ENCODE measurements around the gene TMEM143.
A peak's percentile ranks its signal among the peaks of the same experiment; 100 is the strongest.
"Not testable (repeated sequence)": the region's sequence is repeated elsewhere in the genome, so short reads cannot be mapped to it uniquely, and the experiment has no call there.

TMEM143 gene

GRCh38 chr19:48391100-48392005 lies 27.6 kb upstream of the TMEM143 start, which contains the start of gene KDELR1:
KDELR1 (minus strand) TSS chr19:48391551; CDS start chr19:48391358, 193 bp downstream.
- DNase-seq (ENCODE audit: low read depth in 2 of 2, low spot score in 1 of 2) = peak; percentile 43 to 47

GRCh38 chr19:48390188-48391099 lies 26.7 kb upstream of the TMEM143 start:
- peak in 1 of 2 donors; percentile 36 for DNase-seq (ENCODE audit: low read depth in 2 of 2, low spot score in 1 of 2)

- DNase-seq (ENCODE audit: low read depth in 2 of 2, low spot score in 1 of 2) = no peak
These were observed 23.2 kb upstream of the TMEM143 start for GRCh38 chr19:48386981-48387380.

GRCh38 chr19:48385461-48386087 lies 21.8 kb upstream of the TMEM143 start:
- DNase-seq (ENCODE audit: low read depth in 2 of 2, low spot score in 1 of 2) = no peak

- no peak for DNase-seq (ENCODE audit: low read depth in 2 of 2, low spot score in 1 of 2)
These were observed 18.5 kb upstream of the TMEM143 start for GRCh38 chr19:48382286-48382685.

- no peak for DNase-seq (ENCODE audit: low read depth in 2 of 2, low spot score in 1 of 2)
These were observed 17.6 kb upstream of the TMEM143 start for GRCh38 chr19:48381178-48381950.

GRCh38 chr19:48379058-48379457 lies 15.3 kb upstream of the TMEM143 start:
- DNase-seq (ENCODE audit: low read depth in 2 of 2, low spot score in 1 of 2) = no peak

- no peak for DNase-seq (ENCODE audit: low read depth in 2 of 2, low spot score in 1 of 2)
These were observed 14.4 kb upstream of the TMEM143 start for GRCh38 chr19:48378194-48378570.

- no peak for DNase-seq (ENCODE audit: low read depth in 2 of 2, low spot score in 1 of 2)
These were observed 9.8 kb upstream of the TMEM143 start for GRCh38 chr19:48373567-48373966.

GRCh38 chr19:48372904-48373303 lies 9.2 kb upstream of the TMEM143 start:
- no peak for DNase-seq (ENCODE audit: low read depth in 2 of 2, low spot score in 1 of 2)

- not testable (repeated sequence) for DNase-seq (ENCODE audit: low read depth in 2 of 2, low spot score in 1 of 2)
These were observed 8.0 kb upstream of the TMEM143 start for GRCh38 chr19:48371771-48372170.

GRCh38 chr19:48371367-48371766 lies 7.6 kb upstream of the TMEM143 start:
- no peak for DNase-seq (ENCODE audit: low read depth in 2 of 2, low spot score in 1 of 2)

GRCh38 chr19:48370955-48371354 lies 7.2 kb upstream of the TMEM143 start:
- no peak for DNase-seq (ENCODE audit: low read depth in 2 of 2, low spot score in 1 of 2)

GRCh38 chr19:48368936-48369335 lies 5.2 kb upstream of the TMEM143 start:
- DNase-seq (ENCODE audit: low read depth in 2 of 2, low spot score in 1 of 2) = no peak

GRCh38 chr19:48367855-48368254 lies 4.1 kb upstream of the TMEM143 start:
- no peak for DNase-seq (ENCODE audit: low read depth in 2 of 2, low spot score in 1 of 2)

GRCh38 chr19:48365602-48366001 lies 1.9 kb upstream of the TMEM143 start:
- no peak for DNase-seq (ENCODE audit: low read depth in 2 of 2, low spot score in 1 of 2)

GRCh38 chr19:48364598-48365348 lies 1.0 kb upstream of the TMEM143 start:
- no peak for DNase-seq (ENCODE audit: low read depth in 2 of 2, low spot score in 1 of 2)

GRCh38 chr19:48363500-48363809 lies 285 bp downstream of the TMEM143 start:
- no peak for DNase-seq (ENCODE audit: low read depth in 2 of 2, low spot score in 1 of 2)

- DNase-seq (ENCODE audit: low read depth in 2 of 2, low spot score in 1 of 2) = peak; percentile 68 to 75
These were observed 832 bp downstream of the TMEM143 start for GRCh38 chr19:48362716-48363499.

All from stimulated activated CD8-positive, alpha-beta memory T cell treated with anti-CD3 and anti-CD28 coated beads, Interleukin-4, amount 100 ng/mL, for 4 hours (primary cell).